Stimulated activated CD4-positive, alpha-beta T cell treated with anti-CD3 and anti-CD28 coated beads, Interleukin-12 subunit alpha, Interleukin-12 subunit beta, amount 100 ng/mL, for 24 hours (primary cell): Measurements from ENCODE around the gene PCDHA6.
"Not testable (repeated sequence)": the region's sequence is repeated elsewhere in the genome, so short reads cannot be mapped to it uniquely, and the experiment has no call there.

Experiments
- DNase-seq, 2 experiments: peaks; one replicate each; pipeline ENCODE4 v3.0.0-alpha.2; 2020; ENCODE audit warnings: low read depth in 2 of 2

Gene PCDHA6

DNA sequence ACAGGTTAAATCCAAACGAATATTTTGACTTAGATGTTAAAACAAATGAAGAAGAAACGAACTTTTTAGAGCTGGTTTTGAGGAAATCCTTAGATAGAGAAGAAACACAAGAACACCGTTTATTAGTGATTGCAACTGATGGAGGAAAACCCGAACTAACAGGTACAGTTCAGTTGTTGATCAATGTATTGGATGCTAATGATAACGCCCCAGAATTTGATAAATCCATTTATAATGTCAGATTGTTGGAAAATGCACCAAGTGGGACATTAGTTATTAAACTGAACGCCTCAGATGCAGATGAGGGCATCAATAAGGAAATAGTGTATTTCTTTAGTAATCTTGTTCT lies 5.5 kb upstream of the PCDHA6 start:
- DNase-seq: no peak

DNA sequence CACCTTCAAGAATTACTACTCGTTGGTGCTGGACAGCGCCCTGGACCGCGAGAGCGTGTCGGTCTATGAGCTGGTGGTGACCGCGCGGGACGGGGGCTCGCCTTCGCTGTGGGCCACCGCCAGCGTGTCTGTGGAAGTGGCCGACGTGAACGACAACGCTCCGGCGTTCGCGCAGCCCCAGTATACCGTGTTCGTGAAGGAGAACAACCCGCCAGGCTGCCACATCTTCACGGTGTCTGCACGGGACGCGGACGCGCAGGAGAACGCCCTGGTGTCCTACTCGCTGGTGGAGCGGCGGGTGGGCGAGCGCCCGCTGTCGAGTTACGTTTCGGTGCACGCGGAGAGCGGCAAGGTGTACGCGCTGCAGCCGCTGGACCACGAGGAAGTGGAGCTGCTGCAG lies 4.8 kb upstream of the PCDHA6 start:
- not testable (repeated sequence) for DNase-seq

DNA sequence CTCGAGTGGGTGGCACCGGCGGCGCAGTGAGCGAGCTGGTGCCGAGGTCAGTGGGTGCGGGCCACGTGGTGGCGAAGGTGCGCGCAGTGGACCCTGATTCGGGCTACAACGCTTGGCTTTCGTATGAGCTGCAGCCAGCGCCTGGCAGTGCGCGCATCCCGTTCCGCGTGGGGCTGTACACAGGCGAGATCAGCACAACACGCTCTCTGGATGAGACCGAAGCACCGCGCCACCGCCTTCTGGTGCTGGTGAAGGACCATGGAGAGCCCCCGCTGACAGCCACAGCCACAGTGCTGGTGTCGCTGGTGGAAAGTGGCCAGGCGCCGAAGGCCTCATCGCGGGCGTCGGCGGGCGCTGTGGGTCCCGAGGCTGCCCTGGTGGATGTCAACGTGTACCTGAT lies 4.3 kb upstream of the PCDHA6 start:
- DNase-seq: no peak

DNA sequence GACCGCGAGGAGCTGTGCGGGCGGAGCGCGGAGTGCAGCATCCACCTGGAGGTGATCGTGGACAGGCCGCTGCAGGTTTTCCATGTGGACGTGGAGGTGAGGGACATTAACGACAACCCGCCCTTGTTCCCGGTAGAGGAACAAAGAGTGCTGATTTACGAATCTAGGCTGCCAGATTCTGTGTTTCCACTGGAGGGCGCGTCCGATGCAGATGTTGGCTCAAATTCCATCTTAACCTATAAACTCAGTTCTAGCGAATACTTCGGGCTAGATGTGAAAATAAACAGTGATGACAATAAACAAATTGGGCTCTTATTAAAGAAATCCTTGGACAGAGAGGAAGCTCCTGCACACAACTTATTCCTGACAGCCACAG lies 590 bp downstream of the PCDHA6 start:
- no peak for DNase-seq

DNA sequence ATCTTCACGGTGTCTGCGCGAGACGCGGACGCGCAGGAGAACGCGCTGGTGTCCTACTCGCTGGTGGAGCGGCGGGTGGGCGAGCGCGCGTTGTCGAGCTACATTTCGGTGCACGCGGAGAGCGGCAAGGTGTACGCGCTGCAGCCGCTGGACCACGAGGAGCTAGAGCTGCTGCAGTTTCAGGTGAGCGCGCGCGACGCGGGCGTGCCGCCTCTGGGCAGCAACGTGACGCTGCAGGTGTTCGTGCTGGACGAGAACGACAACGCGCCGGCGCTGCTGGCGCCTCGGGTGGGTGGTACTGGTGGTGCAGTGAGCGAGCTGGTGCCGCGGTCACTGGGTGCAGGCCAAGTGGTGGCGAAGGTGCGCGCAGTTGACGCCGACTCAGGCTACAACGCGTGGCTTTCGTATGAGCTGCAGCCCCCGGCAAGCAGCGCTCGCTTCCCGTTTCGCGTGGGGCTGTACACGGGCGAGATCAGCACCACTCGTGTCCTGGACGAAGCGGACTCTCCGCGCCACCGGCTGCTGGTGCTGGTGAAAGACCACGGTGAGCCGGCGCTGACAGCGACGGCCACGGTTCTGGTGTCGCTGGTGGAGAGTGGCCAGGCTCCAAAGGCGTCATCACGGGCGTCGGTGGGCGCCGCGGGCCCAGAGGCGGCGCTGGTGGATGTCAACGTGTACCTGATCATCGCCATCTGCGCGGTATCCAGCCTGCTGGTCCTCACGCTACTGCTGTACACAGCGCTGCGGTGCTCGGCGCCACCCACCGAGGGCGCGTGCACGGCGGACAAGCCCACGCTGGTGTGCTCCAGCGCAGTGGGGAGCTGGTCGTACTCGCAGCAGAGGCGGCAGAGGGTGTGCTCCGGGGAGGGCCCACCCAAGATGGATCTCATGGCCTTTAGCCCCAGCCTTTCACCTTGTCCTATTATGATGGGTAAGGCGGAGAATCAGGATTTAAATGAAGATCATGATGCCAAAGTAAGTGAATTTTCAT lies 2.0 kb downstream of the PCDHA6 start:
- not testable (repeated sequence) for DNase-seq

GRCh38 chr5:140833993-140834392 lies 6.2 kb downstream of the PCDHA6 start, which contains the start of gene PCDHA7:
PCDHA7 (plus strand) TSS chr5:140834269; CDS start chr5:140834384, 115 bp downstream.
- DNase-seq: no peak

DNA sequence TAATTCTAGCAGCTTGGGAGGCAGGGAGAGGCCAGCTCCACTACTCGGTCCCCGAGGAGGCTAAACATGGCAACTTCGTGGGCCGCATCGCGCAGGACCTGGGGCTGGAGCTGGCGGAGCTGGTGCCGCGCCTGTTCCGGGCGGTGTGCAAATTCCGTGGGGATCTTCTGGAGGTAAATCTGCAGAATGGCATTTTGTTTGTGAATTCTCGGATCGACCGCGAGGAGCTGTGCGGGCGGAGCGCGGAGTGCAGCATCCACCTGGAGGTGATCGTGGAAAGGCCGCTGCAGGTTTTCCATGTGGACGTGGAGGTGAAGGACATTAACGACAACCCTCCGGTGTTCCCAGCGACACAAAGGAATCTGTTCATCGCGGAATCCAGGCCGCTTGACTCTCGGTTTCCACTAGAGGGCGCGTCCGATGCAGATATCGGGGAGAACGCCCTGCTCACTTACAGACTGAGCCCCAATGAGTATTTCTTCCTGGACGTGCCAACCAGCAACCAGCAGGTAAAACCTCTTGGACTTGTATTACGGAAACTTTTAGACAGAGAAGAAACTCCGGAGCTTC lies 6.8 kb downstream of the PCDHA6 start:
- DNase-seq: not testable (repeated sequence)

- no peak for DNase-seq
Observed at GRCh38 chr5:140835622-140836510, 8.1 kb downstream of the PCDHA6 start.

DNA sequence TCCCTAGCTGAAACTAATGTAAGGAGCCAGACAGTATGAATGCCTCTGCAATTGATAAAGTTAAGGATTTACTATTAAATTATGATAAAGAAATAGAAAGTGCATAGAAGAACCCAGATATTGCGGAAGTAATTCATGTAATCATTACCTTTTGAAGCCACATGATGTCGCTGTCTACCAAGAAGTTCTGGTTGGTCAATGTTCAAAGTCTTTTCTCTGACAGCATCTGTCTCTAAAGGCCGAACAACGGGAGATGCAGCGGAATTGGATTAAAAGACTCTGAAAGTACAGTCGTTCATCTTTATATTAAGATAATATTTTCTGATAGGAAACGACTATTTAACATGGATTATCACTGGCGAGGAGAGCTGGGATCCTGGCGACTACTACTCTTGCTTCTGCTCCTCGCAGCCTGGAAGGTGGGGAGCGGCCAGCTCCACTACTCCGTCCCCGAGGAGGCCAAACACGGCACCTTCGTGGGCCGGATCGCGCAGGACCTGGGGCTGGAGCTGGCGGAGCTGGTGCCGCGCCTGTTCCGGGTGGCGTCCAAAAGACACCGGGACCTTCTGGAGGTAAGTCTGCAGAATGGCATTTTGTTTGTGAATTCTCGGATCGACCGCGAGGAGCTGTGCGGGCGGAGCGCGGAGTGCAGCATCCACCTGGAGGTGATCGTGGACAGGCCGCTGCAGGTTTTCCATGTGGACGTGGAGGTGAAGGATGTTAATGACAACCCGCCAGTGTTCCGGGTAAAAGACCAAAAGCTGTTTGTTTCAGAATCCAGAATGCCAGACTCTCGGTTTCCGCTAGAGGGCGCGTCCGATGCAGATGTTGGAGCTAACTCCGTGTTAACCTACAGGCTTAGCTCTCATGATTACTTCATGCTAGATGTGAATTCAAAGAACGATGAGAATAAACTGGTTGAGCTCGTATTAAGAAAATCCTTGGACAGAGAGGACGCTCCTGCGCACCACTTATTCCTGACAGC lies 13.5 kb downstream of the PCDHA6 start, which contains the start of gene PCDHA8:
TSS of gene PCDHA8 (plus strand) at position 210 of the 985 bp plus-strand sequence. CDS start at position 345, 135 bp downstream.
- DNase-seq: no peak

DNA sequence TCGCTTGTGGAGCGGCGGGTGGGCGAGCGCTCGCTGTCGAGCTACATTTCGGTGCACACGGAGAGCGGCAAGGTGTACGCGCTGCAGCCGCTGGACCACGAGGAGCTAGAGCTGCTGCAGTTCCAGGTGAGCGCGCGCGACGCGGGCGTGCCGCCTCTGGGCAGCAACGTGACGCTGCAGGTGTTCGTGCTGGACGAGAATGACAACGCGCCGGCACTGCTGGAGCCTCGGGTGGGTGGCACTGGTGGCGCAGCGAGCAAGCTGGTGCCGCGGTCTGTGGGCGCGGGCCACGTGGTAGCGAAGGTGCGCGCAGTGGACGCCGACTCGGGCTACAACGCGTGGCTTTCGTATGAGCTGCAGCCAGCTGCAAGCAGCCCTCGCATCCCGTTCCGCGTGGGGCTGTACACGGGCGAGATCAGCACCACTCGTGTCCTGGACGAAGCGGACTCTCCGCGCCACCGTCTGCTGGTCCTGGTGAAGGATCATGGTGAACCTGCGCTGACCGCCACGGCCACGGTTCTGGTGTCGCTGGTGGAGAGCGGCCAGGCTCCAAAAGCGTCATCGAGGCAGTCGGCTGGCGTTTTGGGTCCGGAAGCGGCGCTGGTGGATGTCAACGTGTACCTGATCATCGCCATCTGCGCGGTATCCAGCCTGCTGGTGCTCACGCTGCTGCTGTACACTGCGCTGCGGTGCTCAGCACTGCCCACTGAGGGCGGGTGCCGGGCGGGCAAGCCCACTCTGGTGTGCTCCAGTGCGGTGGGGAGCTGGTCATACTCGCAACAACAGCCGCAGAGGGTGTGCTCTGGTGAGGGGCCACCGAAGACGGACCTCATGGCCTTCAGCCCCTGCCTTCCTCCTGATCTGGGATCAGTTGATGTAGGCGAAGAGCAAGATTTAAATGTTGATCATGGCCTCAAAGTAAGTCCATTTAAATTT lies 15.3 kb downstream of the PCDHA6 start:
- DNase-seq: no peak

GRCh38 chr5:140848139-140849102 lies 20.7 kb downstream of the PCDHA6 start, which contains the start of gene PCDHA9:
PCDHA9 (plus strand) TSS chr5:140848382; CDS start chr5:140848496, 114 bp downstream.
- DNase-seq: not testable (repeated sequence)

GRCh38 chr5:140849831-140850634 lies 22.3 kb downstream of the PCDHA6 start:
- not testable (repeated sequence) for DNase-seq

GRCh38 chr5:140855772-140856674 lies 28.3 kb downstream of the PCDHA6 start, which contains the start of gene PCDHA10:
PCDHA10 (plus strand) TSS chr5:140855897; CDS start chr5:140856049, 152 bp downstream.
- DNase-seq: no peak

GRCh38 chr5:140857177-140857986 lies 29.6 kb downstream of the PCDHA6 start:
- no peak for DNase-seq

DNA sequence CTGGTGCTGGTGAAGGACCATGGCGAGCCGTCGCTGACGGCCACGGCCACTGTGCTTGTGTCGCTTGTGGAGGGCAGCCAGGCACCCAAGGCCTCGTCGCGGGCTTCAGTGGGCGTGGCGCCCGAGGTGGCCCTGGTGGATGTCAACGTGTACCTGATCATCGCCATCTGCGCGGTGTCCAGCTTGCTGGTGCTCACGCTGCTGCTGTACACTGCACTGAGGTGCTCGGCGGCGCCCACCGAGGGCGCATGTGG lies 30.2 kb downstream of the PCDHA6 start:
- no peak for DNase-seq
